Panc1 (cell line): ENCODE data around the gene EDEM3.

Experiments
- REST ChIP-seq, 2 experiments: IDR thresholded peaks; 2 replicates each; pipeline ENCODE4 v1.6.1; 2011 to 2012; ENCODE audit warnings: low read depth in 2 of 2, control low read depth in 1 of 2, low read length in 1 of 2, mild to moderate bottlenecking in 1 of 2, moderate library complexity in 1 of 2; ENCODE audit not compliant: insufficient read depth in 1 of 2
- SIN3A ChIP-seq: IDR thresholded peaks from 2 replicates; pipeline ENCODE4 v1.6.1; 2012; ENCODE audit warnings: low read depth, mild to moderate bottlenecking, low read length, moderate library complexity, borderline replicate concordance; ENCODE audit not compliant: insufficient read depth
- TF ChIP-seq, protein P1 (sequence below): fragments of 450-650 bp; IDR thresholded peaks from 2 replicates; pipeline ENCODE4 v1.5.1; 2017; ENCODE audit warnings: mild to moderate bottlenecking

- TF ChIP-seq REST (IDR thresholded peaks at IDR 0.05; ENCODE audit: insufficient read depth in 1 of 2, low read depth in 2 of 2, low read length in 1 of 2) (no peak), SIN3A (no peak)
- TF ChIP-seq, protein P1, sequence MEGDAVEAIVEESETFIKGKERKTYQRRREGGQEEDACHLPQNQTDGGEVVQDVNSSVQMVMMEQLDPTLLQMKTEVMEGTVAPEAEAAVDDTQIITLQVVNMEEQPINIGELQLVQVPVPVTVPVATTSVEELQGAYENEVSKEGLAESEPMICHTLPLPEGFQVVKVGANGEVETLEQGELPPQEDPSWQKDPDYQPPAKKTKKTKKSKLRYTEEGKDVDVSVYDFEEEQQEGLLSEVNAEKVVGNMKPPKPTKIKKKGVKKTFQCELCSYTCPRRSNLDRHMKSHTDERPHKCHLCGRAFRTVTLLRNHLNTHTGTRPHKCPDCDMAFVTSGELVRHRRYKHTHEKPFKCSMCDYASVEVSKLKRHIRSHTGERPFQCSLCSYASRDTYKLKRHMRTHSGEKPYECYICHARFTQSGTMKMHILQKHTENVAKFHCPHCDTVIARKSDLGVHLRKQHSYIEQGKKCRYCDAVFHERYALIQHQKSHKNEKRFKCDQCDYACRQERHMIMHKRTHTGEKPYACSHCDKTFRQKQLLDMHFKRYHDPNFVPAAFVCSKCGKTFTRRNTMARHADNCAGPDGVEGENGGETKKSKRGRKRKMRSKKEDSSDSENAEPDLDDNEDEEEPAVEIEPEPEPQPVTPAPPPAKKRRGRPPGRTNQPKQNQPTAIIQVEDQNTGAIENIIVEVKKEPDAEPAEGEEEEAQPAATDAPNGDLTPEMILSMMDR, result no peak
Measured at GRCh38 chr1:184788970-184789369, 34.3 kb upstream of the EDEM3 start.
